Measurements from ENCODE around the gene TLL2.

The TLL2 gene

DNA sequence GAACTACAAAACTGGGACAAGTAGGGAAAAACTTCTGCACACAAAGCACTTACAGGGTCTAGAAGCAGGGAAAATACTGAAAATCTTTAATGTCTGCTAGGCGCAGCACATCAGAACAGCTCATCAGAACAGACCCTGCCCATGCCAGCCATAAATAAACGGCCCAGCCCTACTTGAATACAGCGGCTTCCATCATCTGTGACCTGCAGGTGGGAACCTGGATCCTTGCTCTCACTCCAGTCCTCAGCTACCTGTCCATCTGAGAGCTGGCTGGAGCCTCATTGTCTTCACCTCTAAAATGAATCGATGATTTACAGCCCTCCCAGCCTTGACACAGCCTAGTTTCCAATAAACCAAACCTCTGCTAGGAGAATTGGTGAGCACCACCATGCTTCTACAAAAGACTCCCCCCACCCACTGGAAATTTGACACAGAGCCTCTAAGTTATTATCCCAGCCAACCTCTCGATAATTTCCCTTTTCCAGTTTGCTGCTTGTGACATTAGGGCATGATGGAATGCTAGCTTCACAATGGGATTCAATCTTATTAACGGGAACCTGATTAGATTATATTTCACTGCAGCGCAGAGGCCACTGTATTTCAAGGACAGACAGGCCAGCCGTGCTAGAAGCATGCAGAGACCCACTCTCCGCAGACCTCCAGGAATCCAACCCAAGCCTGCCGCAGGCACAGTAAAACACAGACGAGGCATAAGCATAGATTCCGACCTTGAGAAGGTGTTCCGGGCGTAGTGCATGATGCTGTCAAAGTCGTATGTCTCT is 93.3 kb downstream of the TLL2 start:
- no peak for DNase-seq

DNA sequence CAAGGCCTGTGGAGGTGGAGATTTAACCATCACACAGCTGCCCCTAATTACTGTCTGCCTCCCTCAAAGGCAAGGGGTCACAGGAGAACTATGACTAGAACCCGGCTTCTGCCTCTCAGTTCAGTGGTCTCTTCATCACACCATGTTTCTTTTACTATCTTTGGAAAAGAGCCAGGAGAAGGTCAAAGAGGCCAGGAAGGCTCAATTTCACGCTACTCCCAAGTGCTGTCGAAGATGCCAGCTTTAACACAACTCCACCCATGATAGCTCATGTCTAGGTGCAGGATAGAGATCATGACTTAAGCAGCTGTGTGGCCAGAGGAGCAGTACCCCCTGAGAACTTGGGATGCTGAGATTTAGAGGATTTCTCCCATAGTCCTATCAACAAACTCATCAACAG is 94.4 kb downstream of the TLL2 start:
- no peak for DNase-seq

DNA sequence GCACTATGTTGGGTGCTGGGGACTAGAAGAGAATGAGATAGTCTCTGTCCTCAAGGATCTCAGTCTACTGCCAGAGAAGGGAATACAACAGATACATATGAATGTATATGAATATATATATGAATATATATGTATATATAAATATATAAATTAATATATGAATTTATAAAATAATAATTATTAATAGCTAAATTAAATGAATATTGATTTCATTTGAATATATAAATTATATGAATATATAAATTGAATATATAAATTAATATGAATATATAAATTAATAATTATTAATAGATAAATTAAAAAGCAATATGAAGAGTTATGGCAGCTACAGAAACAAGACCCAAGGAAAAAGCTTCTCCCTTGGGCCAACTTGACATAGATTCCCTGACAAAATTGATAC is 95.1 kb downstream of the TLL2 start:
- no peak for DNase-seq

DNA sequence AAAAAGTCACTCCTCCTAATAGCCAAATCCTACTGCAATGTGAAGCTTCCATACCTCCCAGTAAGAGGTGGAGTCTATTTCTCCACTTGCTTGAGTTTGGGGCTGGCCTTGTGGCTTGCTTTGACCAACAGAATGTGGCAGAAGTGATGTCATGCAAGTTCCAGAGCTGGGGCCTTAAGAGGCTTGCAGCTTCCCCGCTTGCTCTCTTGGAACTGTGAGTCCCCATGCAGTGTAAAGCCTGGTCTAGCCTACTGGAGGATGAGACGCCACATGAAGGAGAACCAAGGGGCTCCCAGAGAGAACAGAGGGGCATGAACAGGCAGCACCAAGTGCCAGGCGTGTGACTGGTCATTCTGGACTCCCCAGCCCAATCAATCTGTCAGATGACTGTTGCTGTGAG is 96.3 kb downstream of the TLL2 start:
- DNase-seq, result peak in 1 of 2 experiments; percentile 24

DNA sequence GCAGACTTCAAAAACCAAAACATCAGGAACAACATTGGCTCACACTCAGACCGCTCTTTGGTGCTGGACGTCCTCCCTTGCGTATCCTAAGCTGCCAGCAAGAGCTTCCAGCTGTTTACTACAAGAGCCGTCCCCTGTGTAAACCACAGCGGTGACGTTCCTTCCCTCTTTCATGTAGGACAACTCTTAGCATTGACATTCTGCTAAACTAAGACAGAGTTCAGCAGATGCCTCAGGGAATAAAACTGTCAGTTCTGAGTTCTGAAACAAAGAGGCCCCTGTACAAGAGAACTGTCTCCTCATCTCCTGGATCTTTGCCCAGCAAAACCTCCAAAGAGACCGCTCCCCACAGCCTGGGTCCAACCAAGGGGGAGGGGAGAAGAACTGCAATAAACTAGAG is 97.1 kb downstream of the TLL2 start:
- peak; percentile 38 to 39 for DNase-seq

DNA sequence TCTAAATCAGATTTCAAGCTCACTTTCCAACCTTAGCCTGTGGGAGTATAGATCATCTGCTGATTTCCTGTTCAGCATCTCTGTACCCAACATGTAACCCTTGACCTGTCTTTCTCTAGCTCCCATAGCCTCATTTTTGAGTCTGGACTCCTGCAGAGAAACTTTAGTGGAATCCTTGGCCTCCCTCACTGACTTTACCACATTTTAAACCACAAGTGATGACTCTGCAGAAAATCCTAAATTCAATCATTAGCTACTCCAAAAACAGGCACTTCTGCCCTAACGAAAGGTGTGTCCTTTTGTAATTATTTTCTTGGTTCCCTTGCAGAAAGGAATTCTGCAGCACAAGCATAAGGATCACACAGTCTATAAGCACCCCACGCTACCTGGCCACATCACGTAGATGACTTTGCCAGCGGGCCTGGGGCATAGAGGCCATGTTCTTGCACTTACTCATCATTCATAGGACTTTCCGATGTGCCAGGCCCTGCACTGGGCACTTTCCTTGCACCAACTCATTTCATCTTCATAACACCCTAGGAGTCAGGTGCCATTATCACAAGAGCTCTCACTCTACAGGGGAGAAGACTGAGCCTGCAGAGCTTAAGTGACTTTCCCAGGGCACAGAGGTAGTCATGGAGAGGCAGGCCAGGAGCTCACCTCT is 97.7 kb downstream of the TLL2 start:
- no peak for DNase-seq

DNA sequence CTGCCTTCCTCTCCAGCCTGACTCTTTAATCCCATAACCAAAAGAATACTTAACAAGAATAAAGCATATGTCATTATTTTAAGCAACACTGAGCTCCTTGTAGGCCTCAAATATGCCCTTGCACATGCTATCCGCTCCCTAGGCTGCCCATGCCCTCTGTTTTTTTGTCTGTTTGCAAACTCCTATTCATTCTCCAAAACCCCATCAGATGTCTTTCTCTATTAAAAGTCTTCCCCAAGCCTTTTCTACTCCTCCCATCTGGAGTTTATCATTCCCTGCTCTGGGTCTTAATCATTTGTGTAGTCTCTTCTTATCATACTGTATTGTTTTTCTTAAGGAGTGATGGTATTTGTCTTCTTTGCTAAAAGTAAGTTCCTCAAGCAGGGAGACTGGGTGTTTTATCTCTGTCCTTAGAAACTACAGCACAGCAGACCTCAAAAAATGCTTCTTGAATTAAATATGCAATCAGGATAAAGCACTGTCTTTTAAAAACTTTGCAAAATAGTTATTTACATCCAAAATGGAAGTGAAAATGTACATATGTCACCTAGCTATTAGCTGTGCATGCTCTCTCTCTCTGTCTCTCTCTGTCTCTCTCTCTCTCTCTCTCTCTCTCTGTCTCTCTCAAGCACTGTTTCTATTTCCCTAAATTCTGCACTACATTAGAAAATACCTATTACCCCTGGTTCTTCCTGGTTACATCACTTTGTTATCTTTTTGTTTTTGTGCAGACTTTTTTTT is 98.4 kb downstream of the TLL2 start:
- no peak for DNase-seq

DNA sequence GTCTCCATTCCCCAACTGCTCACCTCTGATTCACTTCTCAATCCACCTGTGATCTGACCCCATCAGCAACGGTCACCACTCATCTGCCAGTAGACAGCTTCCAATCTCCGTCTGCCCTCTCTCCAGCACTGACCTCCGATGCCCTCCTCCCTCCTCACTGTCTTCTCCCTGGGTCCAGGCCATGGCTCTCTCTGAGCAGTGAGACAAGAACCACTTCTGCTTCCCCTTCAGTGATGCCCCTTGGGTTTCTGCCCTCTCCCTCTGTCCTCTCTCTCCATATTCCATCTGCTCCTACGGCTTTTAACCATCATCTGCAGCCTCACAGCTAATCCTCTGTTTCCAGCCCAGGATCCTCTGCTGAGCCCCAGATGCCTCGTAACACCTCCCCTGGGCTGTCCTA is 99.4 kb downstream of the TLL2 start:
- no peak for DNase-seq

DNA sequence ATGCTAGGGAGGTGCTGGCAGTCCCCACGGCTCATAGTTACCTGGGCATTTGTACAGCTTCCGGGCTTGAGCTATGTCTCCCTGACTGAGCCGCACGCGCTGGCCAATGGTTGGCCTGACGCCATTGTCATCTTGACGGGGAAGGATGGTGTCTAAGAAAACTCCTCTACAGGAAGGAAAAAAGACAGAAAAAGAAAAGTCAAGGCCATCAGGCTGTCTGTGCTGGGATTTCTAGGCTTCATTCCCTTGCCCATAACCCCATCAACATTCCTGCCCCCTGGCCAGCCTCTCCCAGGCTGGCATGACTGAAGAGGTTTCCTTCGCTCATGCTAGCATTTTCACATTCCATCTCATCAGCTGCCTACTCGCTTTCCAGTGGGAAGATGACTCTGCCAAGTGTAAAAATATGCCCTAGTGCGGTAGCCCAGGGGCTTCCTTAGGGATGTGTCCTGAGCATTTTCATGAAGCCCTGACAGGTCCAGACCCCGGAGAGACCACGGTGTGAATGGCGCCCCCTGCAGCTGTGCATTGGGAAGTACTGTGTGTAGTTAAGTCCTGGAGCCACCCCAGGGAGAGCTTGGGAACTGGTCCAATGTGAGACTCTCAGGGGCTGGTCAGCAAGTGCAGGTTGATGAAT is 100.5 kb downstream of the TLL2 start:
- DNase-seq, result peak in 1 of 2 experiments; percentile 5

DNA sequence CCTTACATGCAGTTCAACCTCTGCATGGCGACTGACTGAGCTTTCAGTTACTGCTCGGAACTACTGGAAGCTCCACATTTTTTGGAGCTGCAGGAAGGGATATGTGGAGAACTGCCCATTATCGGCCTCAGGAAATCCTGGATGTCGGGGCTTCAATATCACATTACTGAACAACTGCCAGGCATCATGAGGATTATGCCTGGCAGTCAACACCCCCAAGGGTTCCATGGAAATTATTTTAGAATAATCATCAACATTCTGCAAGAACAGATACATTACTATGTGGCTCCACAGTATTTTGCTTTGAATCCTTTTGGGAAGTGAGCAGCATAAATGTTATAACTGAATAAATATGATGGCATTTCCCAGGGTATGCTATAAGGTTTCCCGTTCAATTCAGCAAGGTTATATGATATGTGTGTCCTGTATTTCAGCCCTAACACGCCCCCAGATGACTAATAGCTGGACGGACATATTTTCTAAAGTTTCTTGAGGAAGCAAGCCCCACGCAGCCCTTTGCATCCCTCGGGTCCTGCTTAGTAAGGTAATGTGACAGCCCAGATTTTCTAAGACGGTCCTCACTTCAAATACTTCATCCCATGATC is 101.9 kb downstream of the TLL2 start:
- no peak for DNase-seq

DNA sequence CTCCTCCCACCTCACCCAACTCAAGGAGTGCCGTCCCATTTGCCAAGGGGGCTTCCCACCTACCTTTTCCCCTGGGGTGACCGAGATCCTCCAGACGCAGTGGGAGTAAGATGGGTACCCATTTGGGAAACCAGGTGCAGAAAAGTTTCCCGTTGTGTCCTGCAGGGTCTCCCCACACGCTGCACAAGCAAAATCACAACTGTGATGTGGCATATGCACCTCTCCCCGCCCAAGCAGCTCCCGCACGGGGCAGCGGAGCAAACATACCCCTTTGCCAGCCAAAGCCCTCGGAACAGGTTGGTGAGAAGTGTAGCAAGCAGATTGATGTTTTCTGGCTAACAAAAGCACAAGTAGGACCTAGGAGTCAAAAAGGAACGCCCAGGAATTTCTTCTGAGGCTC is 103.4 kb downstream of the TLL2 start:
- DNase-seq, result no peak

DNA sequence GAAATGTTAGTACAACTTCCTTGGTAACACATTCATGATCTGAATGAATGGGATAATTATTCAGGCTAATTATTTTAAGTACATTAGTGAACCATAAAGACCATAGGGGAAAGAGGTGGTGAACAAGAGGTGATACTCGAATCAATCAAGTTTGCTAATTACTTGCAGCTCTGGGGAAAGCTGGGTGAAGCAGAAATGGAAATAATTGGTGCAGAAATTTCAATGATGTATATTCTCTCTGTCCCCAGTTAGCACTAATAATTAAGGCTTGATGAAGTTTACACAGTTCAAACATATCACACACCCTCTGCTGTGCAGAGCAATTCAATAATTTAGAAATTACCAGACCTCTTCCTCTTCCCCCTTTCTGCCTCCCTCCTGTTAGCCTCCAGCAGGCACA is 105.5 kb downstream of the TLL2 start:
- DNase-seq, result no peak

DNA sequence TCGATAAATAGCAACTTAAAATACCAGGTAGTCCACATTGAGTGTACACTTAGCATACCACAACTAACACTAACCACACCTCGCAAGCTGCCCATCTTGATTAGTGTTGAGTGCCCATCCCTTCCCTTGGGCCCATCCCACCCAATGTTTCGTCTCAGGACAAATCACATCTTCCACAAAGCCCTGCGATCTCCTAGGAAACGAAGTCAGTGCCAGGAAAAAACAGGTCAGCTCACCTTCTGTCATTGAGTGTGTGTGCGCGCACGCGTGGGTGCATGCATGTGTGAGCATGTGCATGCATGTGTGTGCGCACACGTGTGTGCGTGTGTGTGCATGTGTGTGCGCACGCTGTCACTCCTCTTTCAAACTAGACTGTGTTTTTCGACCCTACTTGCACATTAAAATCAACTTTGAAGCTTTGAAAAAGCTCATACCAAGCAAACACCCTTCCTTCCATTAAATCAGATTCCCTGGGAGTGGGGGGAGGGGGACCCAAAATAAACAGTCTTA is 106.1 kb downstream of the TLL2 start:
- no peak for DNase-seq

DNA sequence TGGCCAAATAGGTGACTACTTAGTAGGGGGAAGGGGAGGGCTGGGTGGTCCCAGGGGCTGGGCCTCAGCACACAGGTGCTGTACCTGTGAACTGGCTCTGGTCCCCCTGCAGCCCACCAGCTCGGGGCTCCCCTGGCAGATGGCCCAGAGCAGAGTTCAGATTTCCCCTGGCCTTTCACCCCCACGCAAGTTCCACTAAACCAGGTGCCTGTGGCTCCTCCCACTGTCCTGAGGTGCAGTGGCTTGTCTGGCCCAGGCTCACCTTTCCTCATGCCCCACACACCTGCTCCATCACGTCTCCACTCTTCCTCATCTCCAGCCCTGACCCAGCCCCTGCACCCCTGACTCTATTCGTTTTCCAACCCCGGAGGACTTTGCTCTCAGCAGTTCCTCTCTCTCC is 107.6 kb downstream of the TLL2 start:
- no peak for DNase-seq

DNA sequence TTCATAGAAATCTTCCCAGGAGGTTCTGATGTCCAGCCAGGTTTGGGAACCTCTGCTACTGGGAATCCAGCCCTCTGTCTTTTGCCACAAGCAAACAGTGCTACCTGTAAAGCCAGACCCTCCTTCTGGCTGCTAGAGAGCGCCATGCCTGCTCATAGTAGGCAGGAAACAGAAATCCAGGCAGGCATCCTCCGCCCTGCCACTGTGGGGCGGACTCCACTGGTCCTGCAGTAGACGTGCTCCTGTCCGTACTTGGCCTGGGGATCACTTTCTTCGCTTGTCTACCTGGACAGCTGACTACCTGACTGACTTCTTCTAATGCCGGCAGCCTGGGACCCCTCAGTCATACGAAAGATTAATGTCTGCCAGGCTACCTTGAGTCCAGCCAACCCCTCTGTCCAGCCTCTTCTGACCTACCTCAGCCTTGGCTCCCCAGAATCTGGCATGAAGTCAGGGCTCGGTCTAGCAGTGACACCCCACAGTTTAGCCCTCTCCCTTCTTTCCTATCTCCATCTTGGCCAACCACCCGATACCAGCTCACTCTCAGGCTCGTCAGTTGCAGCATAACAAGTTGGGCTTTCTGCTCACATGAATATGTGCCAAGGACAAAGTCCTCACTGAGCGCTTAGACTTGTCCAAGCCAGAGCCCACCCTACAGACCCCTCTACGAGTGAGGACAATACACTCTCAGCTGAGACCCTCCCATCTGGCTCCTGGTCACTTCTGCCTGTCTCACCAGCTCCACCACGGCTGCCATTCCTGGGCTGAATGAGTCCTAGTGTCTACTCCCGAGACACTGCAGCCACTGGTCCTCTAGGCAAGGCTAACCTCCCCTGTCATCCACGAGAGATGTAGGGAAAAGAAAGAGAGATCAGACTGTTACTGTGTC is 111.1 kb downstream of the TLL2 start:
- DNase-seq, result no peak

DNA sequence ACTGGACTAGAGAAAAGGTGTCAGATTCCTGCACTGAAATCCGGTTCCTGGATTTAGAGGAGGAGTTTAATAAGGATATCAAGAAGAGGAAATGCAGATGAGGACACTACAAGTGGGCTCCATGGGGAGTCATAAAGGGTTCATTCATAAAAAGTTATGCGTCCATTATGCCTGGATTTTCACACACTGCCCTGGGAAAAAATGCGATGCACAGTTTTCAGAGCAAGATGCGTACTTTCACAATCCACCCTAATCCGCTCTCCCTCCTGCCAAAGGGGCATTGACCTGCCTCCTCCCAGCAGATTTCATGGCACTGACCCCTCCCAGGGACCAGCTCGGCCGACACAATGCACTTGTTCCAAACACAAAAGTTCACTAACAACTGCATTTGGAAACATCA is 112.7 kb downstream of the TLL2 start:
- DNase-seq, result no peak

DNA sequence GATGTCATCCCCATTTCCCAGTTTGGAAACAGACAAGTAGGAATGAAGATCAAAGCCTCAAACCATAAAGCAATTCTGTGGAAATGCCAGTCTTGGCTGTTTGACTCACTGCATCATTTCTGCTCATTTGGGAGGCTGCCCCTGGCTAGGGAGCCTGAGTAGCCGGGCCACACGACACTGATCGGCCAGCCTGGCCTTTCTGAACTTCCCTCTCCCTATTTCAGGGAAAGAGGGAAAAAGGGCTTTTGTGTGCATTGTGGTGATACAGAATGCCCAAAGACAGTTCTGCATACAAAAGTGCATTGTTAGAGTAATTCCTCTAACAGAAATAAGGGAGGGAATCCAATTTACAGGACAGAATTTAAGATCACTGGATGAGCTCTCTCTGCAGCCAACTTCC is 113.3 kb downstream of the TLL2 start:
- DNase-seq, result no peak

DNA sequence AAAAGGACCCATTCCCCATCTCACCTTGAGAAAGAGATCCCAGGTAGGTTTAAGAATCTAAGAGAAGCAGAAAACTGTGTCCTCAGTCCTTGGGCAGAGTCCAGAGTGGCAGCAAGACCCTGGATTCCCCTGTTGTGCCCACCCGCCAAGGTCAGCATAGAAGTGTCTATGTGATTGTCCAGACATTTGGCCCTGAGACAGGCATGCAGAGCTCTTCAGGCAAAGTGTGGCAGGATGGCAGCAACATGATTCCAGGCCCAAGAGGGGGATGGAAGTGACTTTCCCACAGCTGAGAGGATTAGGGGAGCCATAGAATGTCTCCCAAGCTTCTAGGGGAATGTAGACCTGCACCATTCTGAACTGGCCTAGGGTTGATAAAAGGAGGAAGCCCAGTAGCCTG is 115.8 kb downstream of the TLL2 start:
- no peak for DNase-seq

DNA sequence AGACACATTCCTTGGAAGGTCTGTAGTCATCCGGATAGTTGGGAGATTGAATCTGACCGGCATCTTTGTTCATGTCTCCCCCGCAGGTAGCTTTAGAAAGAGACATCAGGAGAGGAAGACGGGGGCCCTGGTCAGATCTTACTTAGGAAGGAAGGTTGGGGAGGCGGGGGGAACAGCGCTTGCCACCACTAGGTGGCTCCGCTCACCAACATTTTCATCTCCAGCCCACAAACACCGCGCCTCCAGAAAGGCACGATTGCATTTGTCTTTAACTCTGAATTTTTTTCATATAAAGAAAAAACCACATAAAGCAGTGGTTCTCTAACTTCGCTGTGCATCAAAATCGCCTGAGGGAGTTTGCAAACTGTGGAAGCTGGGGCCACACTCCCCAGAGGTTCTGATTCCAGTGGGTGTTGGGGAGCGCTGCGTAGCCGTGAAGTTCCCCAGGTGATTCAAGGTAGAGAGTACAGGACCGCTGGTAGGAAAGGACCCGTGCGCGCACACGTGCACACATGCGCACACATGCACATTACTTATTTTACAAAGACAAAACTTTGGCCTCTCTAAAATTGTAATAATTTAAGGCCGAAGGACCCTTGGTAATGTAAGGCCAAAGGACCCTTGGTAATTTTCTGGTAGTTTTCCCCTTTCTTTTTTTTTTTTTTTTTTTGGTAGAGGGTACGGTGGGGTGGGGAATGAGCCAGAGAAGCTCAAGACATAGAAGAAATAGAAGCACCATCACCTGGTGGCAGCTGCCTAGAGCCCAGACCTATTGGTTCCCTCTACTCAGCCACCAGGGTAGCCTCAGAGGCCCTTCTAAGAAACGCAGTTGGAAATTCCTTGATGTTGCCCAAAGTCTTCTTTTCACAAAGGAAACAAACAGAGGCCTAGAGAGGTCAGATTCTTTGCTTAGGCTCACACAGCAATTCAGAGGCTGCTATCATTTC is 117.5 kb downstream of the TLL2 start:
- DNase-seq, result peak; percentile 15 to 69

DNA sequence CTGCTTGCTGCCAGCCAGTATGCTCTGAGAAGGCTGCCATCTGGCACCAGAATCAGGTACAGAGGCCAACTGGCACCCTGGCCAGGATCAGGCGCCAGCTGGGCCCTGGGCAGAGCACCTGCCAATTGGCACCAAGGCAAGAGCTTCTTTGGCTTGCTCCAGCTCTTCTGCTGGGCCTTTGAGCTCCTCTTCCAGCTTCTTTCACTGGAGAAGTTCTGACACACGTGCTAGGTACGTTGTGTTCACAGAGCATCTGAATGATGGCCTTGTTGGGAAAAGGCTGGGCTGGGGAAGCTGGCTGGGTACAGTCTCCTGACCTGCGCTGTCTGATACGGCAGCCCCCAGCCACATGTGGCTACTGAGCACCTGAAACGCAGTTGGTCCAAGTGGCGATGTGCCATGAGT is 123.3 kb downstream of the TLL2 start:
- DNase-seq, result no peak

DNA sequence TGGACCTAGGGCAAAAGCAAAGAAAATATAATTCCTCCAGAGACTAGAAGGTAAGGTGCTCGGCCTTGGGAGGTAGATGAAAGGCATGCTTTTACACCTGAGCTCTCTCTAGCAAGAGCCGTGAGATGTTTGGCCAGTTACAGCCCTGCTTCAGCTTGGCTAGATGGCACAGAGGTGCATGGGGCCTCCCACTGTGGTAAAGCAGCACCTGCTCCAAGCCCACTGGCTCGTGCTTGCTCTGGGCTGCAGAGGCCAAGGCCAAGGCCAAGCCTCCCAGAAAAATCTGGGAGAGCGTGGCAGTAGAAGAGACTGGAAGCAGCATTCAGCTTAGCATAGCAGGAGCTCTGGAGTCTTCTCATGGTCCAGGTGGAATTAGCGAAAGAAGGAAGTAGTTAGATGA is 123.9 kb downstream of the TLL2 start:
- no peak for DNase-seq
